Esophagus muscularis mucosa (tissue), 4 donors: ENCODE measurements around the gene CRYL1.

ENCODE experiments used
- CTCF ChIP-seq, 3 experiments: fragments of 200-600 bp in 2 of 3; fragments of 450-650 bp in 1 of 3; sonication (generic) in 2 of 3; IDR thresholded peaks; one replicate each; pipeline ENCODE4 v1.5.1; 2017 to 2019; ENCODE audit warnings: antibody characterized with exemption in 3 of 3, mild to moderate bottlenecking in 2 of 3, moderate library complexity in 1 of 3
- EP300 ChIP-seq: sonication (generic); formaldehyde crosslinking; IDR thresholded peaks from one replicate; pipeline ENCODE4 v1.6.1; 2017; ENCODE audit warnings: antibody characterized with exemption
- POLR2A ChIP-seq: fragments of 450-650 bp; IDR thresholded peaks from one replicate; pipeline ENCODE4 v1.6.1; 2017; ENCODE audit warnings: antibody characterized with exemption, moderate library complexity, mild to moderate bottlenecking, low read depth
- POLR2AphosphoS5 ChIP-seq, 2 donors: sonication (generic); formaldehyde crosslinking; IDR thresholded peaks; one replicate each; pipeline ENCODE4 v1.6.1; 2017; ENCODE audit warnings: antibody characterized with exemption in 2 of 2

- no peak for TF ChIP-seq CTCF (IDR thresholded peaks at IDR 0.05)
- TF ChIP-seq POLR2A: no peak
- TF ChIP-seq POLR2AphosphoS5 (IDR thresholded peaks at IDR 0.05): no peak
- TF ChIP-seq EP300: no peak
Measured at GRCh38 chr13:20536992-20537391, 11.3 kb upstream of the CRYL1 start.
